Adrenal gland (tissue), 5 donors: ENCODE results near the gene LPIN1.

Experiments used
- POLR2A ChIP-seq, 2 donors: fragments of 450-650 bp; IDR thresholded peaks; one replicate each; pipeline ENCODE4 v1.6.1; 2017; ENCODE audit warnings: antibody characterized with exemption in 2 of 2, mild to moderate bottlenecking in 2 of 2, moderate library complexity in 1 of 2
- TF ChIP-seq, protein P1 (sequence below), 6 experiments: fragments of 450-650 bp in 4 of 6; fragments of 200-600 bp in 2 of 6; sonication (generic) in 1 of 6; IDR thresholded peaks; 1 replicate in 5 of 6; 2 replicates in 1 of 6; pipeline versions ENCODE4 v1.5.1 to v1.8.0; 2016 to 2021; ENCODE audit warnings: antibody characterized with exemption in 6 of 6, mild to moderate bottlenecking in 2 of 6, moderate library complexity in 1 of 6
- donor health status: DM: no; HTN: no; CAD: no.

DNA sequence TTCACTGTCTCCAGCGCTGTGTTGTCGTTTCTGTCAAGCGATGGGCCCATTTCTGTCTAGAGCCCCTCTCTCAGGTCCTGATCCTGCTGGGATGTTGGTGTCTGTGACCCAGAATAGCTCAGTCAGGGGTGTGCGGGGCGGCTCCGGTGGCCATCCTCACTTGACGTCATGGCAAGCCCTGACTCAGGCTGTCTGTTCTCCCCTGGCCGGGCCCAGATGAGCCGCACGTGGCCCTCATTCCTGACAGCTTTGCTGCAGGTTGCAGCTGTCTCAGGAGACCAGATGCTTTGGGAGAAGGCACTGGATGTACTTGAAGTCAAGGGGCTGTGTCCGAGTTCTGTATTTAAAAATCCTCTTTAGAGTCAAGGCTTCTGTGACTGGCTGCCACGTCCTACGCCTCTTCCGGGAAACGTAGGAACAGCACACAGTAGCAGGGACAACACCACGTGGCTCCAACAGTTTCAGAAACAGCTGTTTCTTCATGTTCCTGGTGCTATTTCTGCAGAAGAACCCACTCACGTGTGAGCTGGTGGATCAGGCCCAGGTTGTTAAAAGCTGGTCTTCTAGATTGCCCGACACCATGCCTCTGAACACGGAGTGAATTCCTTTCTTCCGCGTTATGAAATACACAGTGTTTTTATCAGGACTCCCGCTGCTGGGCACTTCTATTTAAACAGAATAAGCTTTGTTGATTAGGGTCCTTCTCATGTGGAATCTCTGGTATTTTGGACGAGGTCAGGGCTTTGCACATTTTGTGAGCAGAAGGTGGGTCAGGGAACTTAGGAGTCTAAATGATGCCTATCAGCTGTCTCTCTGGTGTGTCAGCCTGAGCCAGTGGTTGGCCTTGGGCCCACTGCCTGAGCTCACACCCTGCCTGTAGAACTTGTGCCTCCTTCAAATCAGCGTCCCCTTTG is 48.2 kb upstream of the LPIN1 start:
- TF ChIP-seq, protein P1, sequence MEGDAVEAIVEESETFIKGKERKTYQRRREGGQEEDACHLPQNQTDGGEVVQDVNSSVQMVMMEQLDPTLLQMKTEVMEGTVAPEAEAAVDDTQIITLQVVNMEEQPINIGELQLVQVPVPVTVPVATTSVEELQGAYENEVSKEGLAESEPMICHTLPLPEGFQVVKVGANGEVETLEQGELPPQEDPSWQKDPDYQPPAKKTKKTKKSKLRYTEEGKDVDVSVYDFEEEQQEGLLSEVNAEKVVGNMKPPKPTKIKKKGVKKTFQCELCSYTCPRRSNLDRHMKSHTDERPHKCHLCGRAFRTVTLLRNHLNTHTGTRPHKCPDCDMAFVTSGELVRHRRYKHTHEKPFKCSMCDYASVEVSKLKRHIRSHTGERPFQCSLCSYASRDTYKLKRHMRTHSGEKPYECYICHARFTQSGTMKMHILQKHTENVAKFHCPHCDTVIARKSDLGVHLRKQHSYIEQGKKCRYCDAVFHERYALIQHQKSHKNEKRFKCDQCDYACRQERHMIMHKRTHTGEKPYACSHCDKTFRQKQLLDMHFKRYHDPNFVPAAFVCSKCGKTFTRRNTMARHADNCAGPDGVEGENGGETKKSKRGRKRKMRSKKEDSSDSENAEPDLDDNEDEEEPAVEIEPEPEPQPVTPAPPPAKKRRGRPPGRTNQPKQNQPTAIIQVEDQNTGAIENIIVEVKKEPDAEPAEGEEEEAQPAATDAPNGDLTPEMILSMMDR (IDR thresholded peaks at IDR 0.05), result peak in 1 of 6 experiments; percentile 16
- TF ChIP-seq POLR2A (IDR thresholded peaks at IDR 0.05), result no peak
